Activated naive CD8-positive, alpha-beta T cell (primary cell): ENCODE results near the gene GATAD1.
"Not testable (repeated sequence)": the region's sequence is repeated elsewhere in the genome, so short reads cannot be mapped to it uniquely, and the experiment has no call there.

Source experiments
- H3K27ac Mint-ChIP-seq: one replicate; pipeline ENCODE4 v1.8.0; 2021; ENCODE audit warnings: mixed read lengths
- H3K27me3 Mint-ChIP-seq: one replicate; pipeline ENCODE4 v1.8.0; 2021; ENCODE audit warnings: mixed read lengths
- H3K36me3 Mint-ChIP-seq: one replicate; pipeline ENCODE4 v1.8.0; 2021; ENCODE audit warnings: mixed read lengths
- H3K4me1 Mint-ChIP-seq: one replicate; pipeline ENCODE4 v1.8.0; 2021; ENCODE audit warnings: low read depth, mixed read lengths
- H3K4me3 Mint-ChIP-seq: one replicate; pipeline ENCODE4 v1.8.0; 2021; ENCODE audit warnings: mild to moderate bottlenecking, mixed read lengths
- H3K9me3 Mint-ChIP-seq: one replicate; pipeline ENCODE4 v1.8.0; 2021; ENCODE audit warnings: low read depth, mixed read lengths

GATAD1 gene, protein sequence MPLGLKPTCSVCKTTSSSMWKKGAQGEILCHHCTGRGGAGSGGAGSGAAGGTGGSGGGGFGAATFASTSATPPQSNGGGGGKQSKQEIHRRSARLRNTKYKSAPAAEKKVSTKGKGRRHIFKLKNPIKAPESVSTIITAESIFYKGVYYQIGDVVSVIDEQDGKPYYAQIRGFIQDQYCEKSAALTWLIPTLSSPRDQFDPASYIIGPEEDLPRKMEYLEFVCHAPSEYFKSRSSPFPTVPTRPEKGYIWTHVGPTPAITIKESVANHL

DNA sequence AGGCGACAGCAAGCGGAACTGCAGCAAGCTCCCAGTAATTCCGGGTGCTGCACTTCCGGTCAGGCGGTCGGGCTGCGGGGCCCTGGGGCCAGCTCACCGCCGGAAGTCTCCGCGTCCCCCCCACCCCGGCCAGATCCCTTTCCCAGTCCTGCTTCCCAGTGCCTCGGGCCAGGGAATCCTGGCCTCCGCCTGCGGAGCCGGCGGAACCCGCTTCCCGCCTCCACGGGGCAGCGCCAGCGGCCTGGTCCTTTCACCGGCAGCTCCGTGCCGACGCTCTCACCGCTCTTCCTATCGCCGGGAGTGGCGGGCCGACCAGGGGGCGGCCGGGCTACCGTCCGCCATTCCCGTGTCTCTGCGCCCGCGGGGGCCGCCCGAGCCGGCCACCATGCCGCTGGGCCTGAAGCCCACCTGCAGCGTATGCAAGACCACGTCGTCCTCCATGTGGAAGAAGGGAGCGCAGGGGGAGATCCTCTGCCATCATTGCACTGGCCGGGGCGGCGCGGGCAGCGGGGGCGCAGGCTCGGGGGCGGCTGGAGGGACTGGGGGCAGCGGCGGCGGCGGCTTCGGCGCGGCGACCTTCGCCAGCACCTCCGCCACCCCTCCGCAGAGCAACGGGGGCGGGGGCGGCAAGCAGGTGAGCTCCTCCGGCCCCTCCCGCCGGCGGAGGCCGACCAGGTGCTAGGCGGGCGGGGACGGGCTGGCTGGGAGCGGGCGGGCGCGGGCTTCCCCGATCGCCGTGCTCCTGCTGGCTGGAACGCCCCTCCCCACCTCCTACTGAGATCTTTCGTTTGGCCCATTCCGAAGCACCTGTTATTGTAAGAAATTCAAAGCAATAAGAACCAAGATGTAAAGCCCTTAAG is at the start of gene GATAD1:
GATAD1 (plus strand) TSS at position 138 of the 860 bp plus-strand sequence; CDS start at position 386, 248 bp downstream.
- peaks cover 22% of the 10 kb centered on the region for H3K4me1 Mint-ChIP-seq
- H3K27ac Mint-ChIP-seq: peak within 1 kb of the TSS; percentile 96
- H3K4me3 Mint-ChIP-seq: peak within 1 kb of the TSS; percentile 92
- H3K27me3 Mint-ChIP-seq: no peaks in the 10 kb centered on the region
- no peaks in the 10 kb centered on the region for H3K36me3 Mint-ChIP-seq
- H3K9me3 Mint-ChIP-seq: no peaks in the 10 kb centered on the region

- Mint-ChIP-seq H3K4me3 (no peak overlapping the region), H3K9me3 (no peaks in the 10 kb centered on the region), H3K4me1 (peaks cover under 1% of the 10 kb centered on the region), H3K36me3 (peaks cover 4% of the 10 kb centered on the region), H3K27me3 (no peaks in the 10 kb centered on the region), H3K27ac (no peak overlapping the region)
These were observed 49.7 kb upstream of the GATAD1 start for GRCh38 chr7:92397542-92397941.

GRCh38 chr7:92400013-92400412 is 47.3 kb upstream of the GATAD1 start:
- H3K4me1 Mint-ChIP-seq: peaks cover 21% of the 10 kb centered on the region
- H3K4me3 Mint-ChIP-seq: no peak overlapping the region
- no peak overlapping the region for H3K27ac Mint-ChIP-seq

GRCh38 chr7:92402920-92403759 is 44.1 kb upstream of the GATAD1 start:
- no peak overlapping the region for H3K27ac Mint-ChIP-seq
- no peaks in the 10 kb centered on the region for H3K27me3 Mint-ChIP-seq
- H3K36me3 Mint-ChIP-seq: peaks cover 6% of the 10 kb centered on the region
- H3K4me3 Mint-ChIP-seq: no peak overlapping the region
- H3K4me1 Mint-ChIP-seq: peaks cover 21% of the 10 kb centered on the region
- H3K9me3 Mint-ChIP-seq: no peaks in the 10 kb centered on the region

More at GRCh38 chr7:92400013-92400412, 47.3 kb upstream of the GATAD1 start:
- no peaks in the 10 kb centered on the region for H3K9me3 Mint-ChIP-seq
- H3K27me3 Mint-ChIP-seq: no peaks in the 10 kb centered on the region
- peaks cover 6% of the 10 kb centered on the region for H3K36me3 Mint-ChIP-seq

DNA sequence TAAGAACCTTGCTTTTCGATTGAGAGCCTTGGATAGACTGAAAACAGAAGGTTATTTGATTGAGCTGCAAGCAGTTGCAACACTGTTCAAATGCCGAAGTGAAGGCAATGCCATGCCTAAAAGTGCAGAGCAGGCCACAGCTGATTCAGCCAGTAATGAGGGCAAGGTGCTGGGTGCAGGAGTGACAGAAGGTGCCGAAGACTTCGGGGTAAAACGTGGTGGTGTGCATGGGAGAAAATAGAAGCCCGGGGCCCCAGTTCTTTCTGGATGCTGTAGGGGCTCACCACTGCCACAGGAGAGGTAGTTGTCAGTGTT is 43.6 kb upstream of the GATAD1 start:
- no peak overlapping the region for H3K4me3 Mint-ChIP-seq
- no peaks in the 10 kb centered on the region for H3K27me3 Mint-ChIP-seq
- H3K36me3 Mint-ChIP-seq: peaks cover 2% of the 10 kb centered on the region
- no peaks in the 10 kb centered on the region for H3K9me3 Mint-ChIP-seq
- no peak overlapping the region for H3K27ac Mint-ChIP-seq
- peaks cover 21% of the 10 kb centered on the region for H3K4me1 Mint-ChIP-seq

DNA sequence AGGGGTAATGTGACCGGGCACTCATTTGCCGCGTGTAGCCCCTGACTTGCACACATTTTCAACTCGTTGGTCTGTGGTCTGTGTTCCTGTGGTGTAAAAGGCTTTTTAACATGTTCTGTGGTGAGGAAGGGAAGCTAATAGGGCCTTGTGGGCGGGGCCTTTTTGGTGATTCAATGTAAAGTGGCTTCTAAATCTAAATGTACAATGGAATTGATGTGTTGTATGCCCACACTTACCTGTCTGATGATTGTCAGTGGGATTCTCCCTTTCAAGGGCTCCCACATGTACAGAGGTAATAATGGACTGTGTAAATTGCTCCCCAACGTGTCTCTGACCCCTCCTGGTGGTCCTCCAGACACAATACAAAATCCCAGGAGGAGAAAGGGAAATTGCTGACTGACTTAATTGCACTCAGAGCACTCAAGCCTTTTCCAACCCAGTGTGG is 43.1 kb upstream of the GATAD1 start:
- peaks cover 2% of the 10 kb centered on the region for H3K36me3 Mint-ChIP-seq
- H3K4me1 Mint-ChIP-seq: peaks cover 21% of the 10 kb centered on the region
- no peak overlapping the region for H3K4me3 Mint-ChIP-seq

GRCh38 chr7:92409357-92409756 is 37.9 kb upstream of the GATAD1 start:
- H3K36me3 Mint-ChIP-seq: no peaks in the 10 kb centered on the region
- H3K27me3 Mint-ChIP-seq: peaks cover 7% of the 10 kb centered on the region
- peaks cover 3% of the 10 kb centered on the region for H3K4me1 Mint-ChIP-seq
- H3K27ac Mint-ChIP-seq: no peak overlapping the region
- H3K9me3 Mint-ChIP-seq: no peaks in the 10 kb centered on the region
- H3K4me3 Mint-ChIP-seq: no peak overlapping the region

More for the DNA sequence above, 43.1 kb upstream of the GATAD1 start:
- H3K9me3 Mint-ChIP-seq: no peaks in the 10 kb centered on the region
- no peak overlapping the region for H3K27ac Mint-ChIP-seq
- no peaks in the 10 kb centered on the region for H3K27me3 Mint-ChIP-seq

- not testable (repeated sequence) for H3K9me3 Mint-ChIP-seq
These were observed 37.1 kb upstream of the GATAD1 start for GRCh38 chr7:92410162-92410561.

GRCh38 chr7:92412745-92413144 is 34.5 kb upstream of the GATAD1 start:
- no peaks in the 10 kb centered on the region for H3K9me3 Mint-ChIP-seq
- no peaks in the 10 kb centered on the region for H3K4me1 Mint-ChIP-seq
- no peak overlapping the region for H3K27ac Mint-ChIP-seq
- no peaks in the 10 kb centered on the region for H3K36me3 Mint-ChIP-seq
- no peak overlapping the region for H3K4me3 Mint-ChIP-seq
- H3K27me3 Mint-ChIP-seq: peaks cover 7% of the 10 kb centered on the region

More at GRCh38 chr7:92410162-92410561, 37.1 kb upstream of the GATAD1 start:
- H3K27ac Mint-ChIP-seq, H3K4me3 Mint-ChIP-seq, H3K4me1 Mint-ChIP-seq, H3K27me3 Mint-ChIP-seq, H3K36me3 Mint-ChIP-seq: not testable (repeated sequence)

GRCh38 chr7:92413550-92413949 is 33.7 kb upstream of the GATAD1 start:
- Mint-ChIP-seq H3K36me3 (no peaks in the 10 kb centered on the region), H3K27me3 (peaks cover 7% of the 10 kb centered on the region), H3K9me3 (no peaks in the 10 kb centered on the region), H3K4me1 (no peaks in the 10 kb centered on the region), H3K4me3 (no peak overlapping the region), H3K27ac (no peak overlapping the region)

GRCh38 chr7:92415225-92415624 is 32.1 kb upstream of the GATAD1 start:
- H3K4me1 Mint-ChIP-seq: no peaks in the 10 kb centered on the region
- no peak overlapping the region for H3K4me3 Mint-ChIP-seq
- no peaks in the 10 kb centered on the region for H3K36me3 Mint-ChIP-seq
- peaks cover 7% of the 10 kb centered on the region for H3K27me3 Mint-ChIP-seq
- H3K9me3 Mint-ChIP-seq: no peaks in the 10 kb centered on the region
- no peak overlapping the region for H3K27ac Mint-ChIP-seq

- Mint-ChIP-seq H3K4me1 (no peaks in the 10 kb centered on the region), H3K9me3 (no peaks in the 10 kb centered on the region), H3K27ac (no peak overlapping the region), H3K27me3 (peaks cover 3% of the 10 kb centered on the region), H3K4me3 (no peak overlapping the region), H3K36me3 (no peaks in the 10 kb centered on the region)
These were observed 29.4 kb upstream of the GATAD1 start for GRCh38 chr7:92417913-92418312.

DNA sequence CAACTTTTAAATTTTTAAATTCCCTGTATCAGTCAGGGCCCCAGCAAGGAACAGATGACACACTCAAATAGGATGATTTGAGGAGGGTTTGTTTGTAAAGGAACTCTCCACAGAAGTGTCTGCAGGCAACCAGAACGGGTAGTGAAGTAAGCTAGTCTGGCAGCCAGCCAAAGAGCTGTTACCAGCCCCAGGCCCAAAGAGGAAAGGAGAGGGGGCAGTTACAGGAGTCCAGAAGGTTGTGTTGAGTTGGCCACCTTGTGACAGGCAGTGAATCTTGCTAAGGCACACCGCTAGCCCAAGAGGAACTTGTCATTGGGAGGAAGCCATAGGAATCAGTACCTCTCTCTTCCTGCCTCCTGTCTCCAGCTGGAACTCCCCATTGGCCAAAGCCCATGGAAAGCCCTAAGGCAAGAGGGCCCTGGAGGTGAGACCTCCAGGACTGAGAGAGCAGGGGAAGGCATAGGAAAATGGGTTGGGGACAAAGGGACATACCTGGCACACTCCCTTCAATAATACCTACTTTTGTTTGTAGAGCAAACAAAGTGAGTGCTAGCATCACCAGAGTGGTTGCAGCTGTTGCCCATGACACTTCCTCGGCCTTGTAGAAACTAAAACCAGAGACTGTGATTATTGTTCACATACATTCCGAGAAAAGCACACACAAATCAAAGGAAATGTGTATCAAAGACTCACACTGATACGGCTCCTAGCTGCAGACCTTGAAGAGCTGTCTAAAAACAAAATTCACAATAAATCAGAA is 25.4 kb upstream of the GATAD1 start:
- no peaks in the 10 kb centered on the region for H3K9me3 Mint-ChIP-seq
- H3K4me1 Mint-ChIP-seq: peaks cover 8% of the 10 kb centered on the region
- no peak overlapping the region for H3K27ac Mint-ChIP-seq
- H3K4me3 Mint-ChIP-seq: no peak overlapping the region
- H3K27me3 Mint-ChIP-seq: peaks cover 7% of the 10 kb centered on the region
- H3K36me3 Mint-ChIP-seq: no peaks in the 10 kb centered on the region

- Mint-ChIP-seq H3K9me3 (no peaks in the 10 kb centered on the region), H3K36me3 (no peaks in the 10 kb centered on the region), H3K4me1 (peaks cover 8% of the 10 kb centered on the region), H3K4me3 (no peak overlapping the region), H3K27ac (no peak overlapping the region), H3K27me3 (peaks cover 7% of the 10 kb centered on the region)
These were observed 24.4 kb upstream of the GATAD1 start for GRCh38 chr7:92422926-92423325.
